Cardiac fibroblast (primary cell): ENCODE measurements around the gene KIRREL2.

Experiments
- DNase-seq, 2 donors: peaks; one replicate each; pipeline versions ENCODE4 v3.0.0 to v3.0.0-alpha.2; 2010; ENCODE audit warnings: low read depth in 2 of 2
- H3K4me3 ChIP-seq, 2 donors: replicated peaks in 1 of 2; 1 replicate in 1 of 2; 2 replicates in 1 of 2; pipeline ENCODE4 v1.5.1; 2011; ENCODE audit warnings: low read depth in 2 of 2, low read length in 2 of 2, mild to moderate bottlenecking in 2 of 2, moderate library complexity in 1 of 2
- CTCF ChIP-seq: IDR thresholded peaks from one replicate; pipeline ENCODE4 v1.5.1; 2011; ENCODE audit warnings: low read depth, mild to moderate bottlenecking, low read length, inconsistent platforms

The KIRREL2 gene

DNA sequence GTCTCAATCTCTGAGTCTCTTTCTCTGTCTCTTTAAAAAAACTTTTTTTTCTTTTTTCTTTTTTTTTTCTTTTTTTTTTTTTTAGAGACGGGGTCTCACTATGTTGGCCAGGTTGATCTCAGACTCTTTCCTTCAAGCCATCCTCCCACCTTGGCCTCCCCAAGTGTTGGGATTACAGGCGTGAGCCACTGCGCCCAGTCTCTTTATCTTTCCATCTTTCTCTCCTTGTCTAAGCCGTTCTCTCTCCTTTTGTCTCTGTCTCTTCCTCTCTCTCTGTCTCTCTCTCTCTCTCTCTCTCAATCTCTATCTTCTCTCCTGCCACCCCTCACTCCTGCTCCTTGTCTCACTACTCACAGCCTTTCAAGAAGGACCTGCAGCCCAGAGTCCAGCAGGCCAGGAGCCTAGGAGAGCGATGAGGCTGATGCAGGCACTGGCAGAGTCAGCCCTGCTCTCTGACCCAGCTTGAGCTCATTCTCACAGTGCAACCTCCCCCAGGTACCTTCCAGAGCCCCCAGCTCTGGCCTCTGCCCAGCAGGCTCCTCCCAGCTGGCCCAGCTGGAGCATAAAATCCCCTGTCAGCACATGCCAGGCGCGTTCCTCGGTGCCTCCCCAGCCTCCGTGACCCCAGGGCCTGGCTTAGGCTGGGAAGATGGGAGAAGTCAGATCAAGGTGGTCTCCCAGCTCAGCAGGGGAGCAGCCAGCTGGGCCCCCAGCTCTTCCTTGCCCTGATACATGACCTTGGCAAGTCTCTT is 4.5 kb upstream of the KIRREL2 start, which contains the start of gene NPHS1:
Gene NPHS1 (minus strand): TSS at position 476 of the 752 bp plus-strand sequence. CDS start 667 bp downstream, outside the sequence.
- no peak within 1 kb of the TSS for H3K4me3 ChIP-seq
- DNase-seq = no peak
- TF ChIP-seq CTCF = no peak

GRCh38 chr19:35853038-35853756 is 3.5 kb upstream of the KIRREL2 start:
- TF ChIP-seq CTCF = no peak
- H3K4me3 ChIP-seq = no peak overlapping the region
- no peak for DNase-seq

DNA sequence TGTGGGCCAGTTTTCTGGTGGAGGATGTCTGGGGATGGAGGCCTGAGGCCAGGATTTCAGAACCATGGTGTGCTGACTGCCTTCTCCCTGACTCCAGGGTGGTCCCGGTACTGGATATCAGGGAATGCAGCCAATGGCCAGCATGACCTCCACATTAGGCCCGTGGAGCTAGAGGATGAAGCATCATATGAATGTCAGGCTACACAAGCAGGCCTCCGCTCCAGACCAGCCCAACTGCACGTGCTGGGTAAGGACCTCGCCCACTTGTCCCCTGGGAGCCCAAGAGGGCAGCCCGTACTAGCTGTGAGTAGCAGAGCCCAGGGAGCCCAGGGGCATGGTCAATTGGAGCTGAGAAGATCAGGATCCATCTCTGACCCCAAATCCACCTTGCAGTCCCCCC is 1.6 kb downstream of the KIRREL2 start:
- H3K4me3 ChIP-seq = no peak overlapping the region
- no peak for DNase-seq
- no peak for TF ChIP-seq CTCF

- H3K4me3 ChIP-seq = no peak overlapping the region
- TF ChIP-seq CTCF = no peak
- DNase-seq = no peak
Measured at GRCh38 chr19:35859414-35859813, 2.7 kb downstream of the KIRREL2 start.

DNA sequence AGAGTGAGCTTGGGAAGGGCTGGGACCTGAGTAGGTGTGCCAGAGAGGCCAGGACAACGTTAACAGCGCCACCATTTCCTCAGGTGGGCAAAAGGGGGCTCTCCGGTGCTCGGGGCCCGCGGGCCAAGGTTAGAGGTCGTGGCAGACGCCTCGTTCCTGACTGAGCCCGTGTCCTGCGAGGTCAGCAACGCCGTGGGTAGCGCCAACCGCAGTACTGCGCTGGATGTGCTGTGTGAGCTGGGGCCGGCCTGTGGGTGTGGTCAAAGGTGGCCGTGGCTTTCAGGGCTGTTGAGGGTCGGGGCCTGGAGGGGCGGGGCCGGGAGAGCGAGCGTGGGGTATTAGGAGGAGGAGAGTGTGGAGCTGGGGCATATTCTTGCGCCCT is 3.7 kb downstream of the KIRREL2 start:
- no peak for DNase-seq
- H3K4me3 ChIP-seq = no peak overlapping the region
- TF ChIP-seq CTCF = no peak

DNA sequence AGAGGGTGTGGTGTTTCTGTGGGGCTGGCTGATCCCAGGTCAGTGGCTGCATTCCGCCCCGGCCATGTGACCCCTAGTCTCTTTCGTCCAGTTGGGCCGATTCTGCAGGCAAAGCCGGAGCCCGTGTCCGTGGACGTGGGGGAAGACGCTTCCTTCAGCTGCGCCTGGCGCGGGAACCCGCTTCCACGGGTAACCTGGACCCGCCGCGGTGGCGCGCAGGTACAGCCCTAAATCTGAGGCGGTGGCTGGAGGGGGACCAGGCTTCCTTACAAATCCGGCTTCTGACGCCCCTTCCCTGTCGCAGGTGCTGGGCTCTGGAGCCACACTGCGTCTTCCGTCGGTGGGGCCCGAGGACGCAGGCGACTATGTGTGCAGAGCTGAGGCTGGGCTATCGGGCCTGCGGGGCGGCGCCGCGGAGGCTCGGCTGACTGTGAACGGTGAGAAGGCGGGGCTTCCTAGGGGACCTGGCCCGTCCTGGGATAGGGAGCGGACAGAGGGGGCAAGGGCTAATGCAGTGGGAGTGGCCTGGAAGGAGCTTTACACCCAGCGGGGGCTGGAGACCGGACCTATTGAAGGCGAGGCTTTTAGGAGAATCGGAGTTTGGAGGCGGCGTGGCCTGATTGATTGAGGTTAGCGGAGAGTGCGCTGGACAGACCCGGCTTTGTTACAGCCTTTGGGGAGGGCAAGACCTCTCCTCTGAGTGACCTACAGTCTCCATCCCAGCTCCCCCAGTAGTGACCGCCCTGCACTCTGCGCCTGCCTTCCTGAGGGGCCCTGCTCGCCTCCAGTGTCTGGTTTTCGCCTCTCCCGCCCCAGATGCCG is 4.3 kb downstream of the KIRREL2 start:
- no peak for TF ChIP-seq CTCF
- no peak for DNase-seq
- H3K4me3 ChIP-seq = no peak overlapping the region
